ENCODE measurements around the gene CALD1. TPM values are rescaled to one million over a fixed set of nuclear protein-coding genes. Genes with fewer than 3 reads are reported as not detected.

The CALD1 gene
- total RNA-seq, 1 donor from 2014 or later = 71.8 TPM

DNA sequence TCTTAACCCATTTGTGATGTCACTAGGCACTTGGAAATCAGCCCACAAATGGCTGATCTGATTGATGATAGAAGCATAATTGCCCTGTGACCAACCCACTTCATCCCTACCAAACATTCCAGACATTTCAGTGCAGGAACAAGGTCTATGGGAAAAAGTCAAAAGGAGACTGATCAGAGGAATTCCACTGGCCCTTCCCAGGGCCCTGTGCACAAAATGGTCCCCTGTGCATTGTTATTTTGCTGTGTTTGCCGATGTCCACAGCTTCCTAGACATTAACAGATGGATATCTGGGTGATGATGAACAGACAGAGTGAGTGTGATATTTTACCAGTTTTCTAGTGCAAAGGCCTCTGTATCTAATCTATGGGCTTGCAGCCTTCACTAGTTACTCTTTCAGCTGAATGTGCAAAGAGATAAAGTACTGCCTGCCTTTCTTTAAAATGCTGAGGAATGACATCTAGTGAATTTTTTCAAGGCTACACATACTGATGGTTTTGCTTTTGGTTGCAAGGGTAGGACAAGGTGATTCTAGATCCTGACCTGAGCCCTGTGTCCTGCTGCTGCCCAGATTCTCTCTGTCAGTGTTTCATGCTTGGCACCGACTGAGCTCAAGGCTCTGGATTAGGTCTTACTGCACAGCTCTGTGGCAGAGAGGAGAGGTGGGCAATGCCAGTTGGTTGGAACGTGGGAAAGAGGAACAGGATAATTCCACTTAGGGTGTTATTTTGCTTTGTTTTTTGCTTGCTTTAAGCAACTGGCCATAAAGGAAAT is 55.4 kb downstream of the CALD1 start:
- no peaks in the 10 kb centered on the region for H3K4me1 Mint-ChIP-seq
- TF ChIP-seq, protein P1, sequence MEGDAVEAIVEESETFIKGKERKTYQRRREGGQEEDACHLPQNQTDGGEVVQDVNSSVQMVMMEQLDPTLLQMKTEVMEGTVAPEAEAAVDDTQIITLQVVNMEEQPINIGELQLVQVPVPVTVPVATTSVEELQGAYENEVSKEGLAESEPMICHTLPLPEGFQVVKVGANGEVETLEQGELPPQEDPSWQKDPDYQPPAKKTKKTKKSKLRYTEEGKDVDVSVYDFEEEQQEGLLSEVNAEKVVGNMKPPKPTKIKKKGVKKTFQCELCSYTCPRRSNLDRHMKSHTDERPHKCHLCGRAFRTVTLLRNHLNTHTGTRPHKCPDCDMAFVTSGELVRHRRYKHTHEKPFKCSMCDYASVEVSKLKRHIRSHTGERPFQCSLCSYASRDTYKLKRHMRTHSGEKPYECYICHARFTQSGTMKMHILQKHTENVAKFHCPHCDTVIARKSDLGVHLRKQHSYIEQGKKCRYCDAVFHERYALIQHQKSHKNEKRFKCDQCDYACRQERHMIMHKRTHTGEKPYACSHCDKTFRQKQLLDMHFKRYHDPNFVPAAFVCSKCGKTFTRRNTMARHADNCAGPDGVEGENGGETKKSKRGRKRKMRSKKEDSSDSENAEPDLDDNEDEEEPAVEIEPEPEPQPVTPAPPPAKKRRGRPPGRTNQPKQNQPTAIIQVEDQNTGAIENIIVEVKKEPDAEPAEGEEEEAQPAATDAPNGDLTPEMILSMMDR (conservative IDR thresholded peaks at IDR 0.05) = no peak
- no peaks in the 10 kb centered on the region for H3K27me3 Mint-ChIP-seq (ENCODE audit: low read depth)
- H3K27ac Mint-ChIP-seq (ENCODE audit: unreplicated experiment) = no peak overlapping the region
- no peak for DNase-seq (ENCODE audit: low read depth, low spot score)
- H3K4me3 Mint-ChIP-seq = no peak overlapping the region
- no peaks in the 10 kb centered on the region for H3K9me3 Mint-ChIP-seq
- no peaks in the 10 kb centered on the region for H3K36me3 Mint-ChIP-seq (ENCODE audit: low read depth)

GRCh38 chr7:134835463-134835823 is 56.0 kb downstream of the CALD1 start:
- Mint-ChIP-seq H3K27me3 (ENCODE audit: low read depth) (no peaks in the 10 kb centered on the region), H3K4me1 (no peaks in the 10 kb centered on the region), H3K27ac (ENCODE audit: unreplicated experiment) (no peak overlapping the region), H3K4me3 (no peak overlapping the region), H3K36me3 (ENCODE audit: low read depth) (no peaks in the 10 kb centered on the region), H3K9me3 (no peaks in the 10 kb centered on the region)
- no peak for DNase-seq (ENCODE audit: low read depth, low spot score)
- TF ChIP-seq, protein P1 (conservative IDR thresholded peaks at IDR 0.05) = no peak

DNA sequence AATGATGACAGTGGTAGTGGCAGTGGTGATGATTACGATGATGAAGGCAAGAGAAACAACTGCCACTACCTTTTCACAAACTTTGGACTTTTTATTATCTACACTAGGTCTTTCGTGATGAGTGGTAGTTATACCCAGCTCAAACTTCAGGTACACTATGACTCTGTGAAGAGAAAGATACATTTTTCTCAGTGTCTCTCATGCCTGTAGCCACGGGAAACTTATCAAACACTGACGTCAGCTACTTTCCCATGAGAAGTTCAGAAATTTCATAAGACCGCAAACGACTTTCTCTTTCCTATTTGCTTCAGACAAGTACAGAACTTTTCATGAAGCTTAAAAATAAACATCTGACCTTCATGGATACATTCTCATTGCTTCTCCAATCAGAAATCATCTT is 57.0 kb downstream of the CALD1 start:
- TF ChIP-seq, protein P1 (conservative IDR thresholded peaks at IDR 0.05) = no peak

GRCh38 chr7:134839298-134839697 is 59.9 kb downstream of the CALD1 start:
- DNase-seq (ENCODE audit: low read depth, low spot score) = no peak
- H3K27me3 Mint-ChIP-seq (ENCODE audit: low read depth) = no peaks in the 10 kb centered on the region
- H3K4me3 Mint-ChIP-seq = no peak overlapping the region
- no peak overlapping the region for H3K27ac Mint-ChIP-seq (ENCODE audit: unreplicated experiment)
- H3K4me1 Mint-ChIP-seq = no peaks in the 10 kb centered on the region
- H3K9me3 Mint-ChIP-seq = no peaks in the 10 kb centered on the region
- TF ChIP-seq, protein P1 (conservative IDR thresholded peaks at IDR 0.05) = no peak
- H3K36me3 Mint-ChIP-seq (ENCODE audit: low read depth) = no peaks in the 10 kb centered on the region

More for the DNA sequence above, 57.0 kb downstream of the CALD1 start:
- Mint-ChIP-seq H3K27me3 (ENCODE audit: low read depth) (no peaks in the 10 kb centered on the region), H3K9me3 (no peaks in the 10 kb centered on the region), H3K36me3 (ENCODE audit: low read depth) (no peaks in the 10 kb centered on the region), H3K27ac (ENCODE audit: unreplicated experiment) (no peak overlapping the region), H3K4me3 (no peak overlapping the region), H3K4me1 (no peaks in the 10 kb centered on the region)
- DNase-seq (ENCODE audit: low read depth, low spot score) = no peak

DNA sequence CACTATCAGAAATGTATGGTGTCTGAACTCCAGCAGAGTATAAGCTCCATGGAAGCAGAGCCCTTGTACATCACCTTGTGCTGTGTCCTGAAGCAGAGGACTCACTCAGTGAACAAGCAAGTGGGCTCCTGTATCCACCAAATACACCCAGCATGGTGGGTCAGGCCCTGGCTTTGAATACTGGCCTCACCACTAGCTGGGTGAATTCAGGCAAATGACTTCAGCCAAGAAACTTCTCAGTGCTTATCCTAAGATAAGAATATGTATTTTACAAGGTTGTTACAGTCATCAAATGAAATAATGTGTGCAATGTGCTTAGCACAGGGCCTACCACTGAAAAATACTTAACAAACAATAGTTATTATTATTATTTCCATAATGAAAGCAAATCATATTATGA is 62.6 kb downstream of the CALD1 start:
- H3K9me3 Mint-ChIP-seq = no peaks in the 10 kb centered on the region
- no peaks in the 10 kb centered on the region for H3K36me3 Mint-ChIP-seq (ENCODE audit: low read depth)
- DNase-seq (ENCODE audit: low read depth, low spot score) = no peak
- no peak overlapping the region for H3K27ac Mint-ChIP-seq (ENCODE audit: unreplicated experiment)
- no peak overlapping the region for H3K4me3 Mint-ChIP-seq
- TF ChIP-seq, protein P1 (conservative IDR thresholded peaks at IDR 0.05) = no peak
- no peaks in the 10 kb centered on the region for H3K27me3 Mint-ChIP-seq (ENCODE audit: low read depth)
- no peaks in the 10 kb centered on the region for H3K4me1 Mint-ChIP-seq
